Measurements from ENCODE around the gene OTOP1. TPM values are rescaled to one million over a fixed set of nuclear protein-coding genes. Genes with fewer than 3 reads are reported as not detected.
"Not testable (repeated sequence)": the region's sequence is repeated elsewhere in the genome, so short reads cannot be mapped to it uniquely, and the experiment has no call there.

Gene OTOP1
- total RNA-seq, 1 donor from 2014 or later = not detected

- Mint-ChIP-seq H3K36me3 (ENCODE audit: low read depth) (peaks cover 20% of the 10 kb centered on the region), H3K27ac (ENCODE audit: unreplicated experiment) (no peak overlapping the region), H3K27me3 (ENCODE audit: low read depth) (no peaks in the 10 kb centered on the region), H3K4me1 (ENCODE audit: low read depth) (peaks cover 3% of the 10 kb centered on the region), H3K4me3 (ENCODE audit: unreplicated experiment) (no peak overlapping the region), H3K9me3 (ENCODE audit: low read depth) (no peaks in the 10 kb centered on the region)
- DNase-seq (ENCODE audit: low spot score) = no peak
- TF ChIP-seq CTCF (IDR thresholded peaks at IDR 0.05) = no peak
These were observed 42.6 kb upstream of the OTOP1 start for GRCh38 chr4:4269331-4269731.

GRCh38 chr4:4268776-4269175 lies 42.0 kb upstream of the OTOP1 start:
- Mint-ChIP-seq H3K4me3 (ENCODE audit: unreplicated experiment) (no peak overlapping the region), H3K27me3 (ENCODE audit: low read depth) (no peaks in the 10 kb centered on the region), H3K9me3 (ENCODE audit: low read depth) (no peaks in the 10 kb centered on the region), H3K4me1 (ENCODE audit: low read depth) (peaks cover 3% of the 10 kb centered on the region), H3K36me3 (ENCODE audit: low read depth) (peaks cover 17% of the 10 kb centered on the region), H3K27ac (ENCODE audit: unreplicated experiment) (no peak overlapping the region)
- DNase-seq (ENCODE audit: low spot score) = no peak
- TF ChIP-seq CTCF (IDR thresholded peaks at IDR 0.05) = no peak

GRCh38 chr4:4267981-4268380 lies 41.3 kb upstream of the OTOP1 start:
- peaks cover 17% of the 10 kb centered on the region for H3K36me3 Mint-ChIP-seq (ENCODE audit: low read depth)
- H3K27me3 Mint-ChIP-seq (ENCODE audit: low read depth) = peaks cover 1% of the 10 kb centered on the region
- H3K4me1 Mint-ChIP-seq (ENCODE audit: low read depth) = peaks cover 3% of the 10 kb centered on the region
- H3K27ac Mint-ChIP-seq (ENCODE audit: unreplicated experiment) = no peak overlapping the region
- no peak overlapping the region for H3K4me3 Mint-ChIP-seq (ENCODE audit: unreplicated experiment)
- DNase-seq (ENCODE audit: low spot score) = no peak
- H3K9me3 Mint-ChIP-seq (ENCODE audit: low read depth) = no peaks in the 10 kb centered on the region
- no peak for TF ChIP-seq CTCF (IDR thresholded peaks at IDR 0.05)

GRCh38 chr4:4260185-4260751 lies 33.5 kb upstream of the OTOP1 start:
- Mint-ChIP-seq H3K36me3 (ENCODE audit: low read depth) (no peaks in the 10 kb centered on the region), H3K9me3 (ENCODE audit: low read depth) (no peaks in the 10 kb centered on the region), H3K4me3 (ENCODE audit: unreplicated experiment) (no peak overlapping the region), H3K4me1 (ENCODE audit: low read depth) (no peaks in the 10 kb centered on the region), H3K27ac (ENCODE audit: unreplicated experiment) (no peak overlapping the region), H3K27me3 (ENCODE audit: low read depth) (peaks cover 8% of the 10 kb centered on the region)
- peak; percentile 81 for TF ChIP-seq CTCF (IDR thresholded peaks at IDR 0.05)
- DNase-seq (ENCODE audit: low spot score) = no peak

- Mint-ChIP-seq H3K36me3 (ENCODE audit: low read depth) (no peaks in the 10 kb centered on the region), H3K4me3 (ENCODE audit: unreplicated experiment) (no peak overlapping the region), H3K4me1 (ENCODE audit: low read depth) (no peaks in the 10 kb centered on the region), H3K27ac (ENCODE audit: unreplicated experiment) (no peak overlapping the region), H3K9me3 (ENCODE audit: low read depth) (no peaks in the 10 kb centered on the region), H3K27me3 (ENCODE audit: low read depth) (peaks cover 11% of the 10 kb centered on the region)
- DNase-seq (ENCODE audit: low spot score) = no peak
- TF ChIP-seq CTCF (IDR thresholded peaks at IDR 0.05) = no peak
These were observed 32.9 kb upstream of the OTOP1 start for GRCh38 chr4:4259484-4260100.

GRCh38 chr4:4257705-4258104 lies 31.0 kb upstream of the OTOP1 start:
- H3K27me3 Mint-ChIP-seq (ENCODE audit: low read depth) = peaks cover 15% of the 10 kb centered on the region
- not testable (repeated sequence) for H3K4me1 Mint-ChIP-seq (ENCODE audit: low read depth); DNase-seq (ENCODE audit: low spot score); H3K9me3 Mint-ChIP-seq (ENCODE audit: low read depth); H3K27ac Mint-ChIP-seq (ENCODE audit: unreplicated experiment); H3K4me3 Mint-ChIP-seq (ENCODE audit: unreplicated experiment); H3K36me3 Mint-ChIP-seq (ENCODE audit: low read depth)

Measured in chondrocyte (in vitro differentiated cells).